ENCODE results near the gene OXNAD1.

DNA sequence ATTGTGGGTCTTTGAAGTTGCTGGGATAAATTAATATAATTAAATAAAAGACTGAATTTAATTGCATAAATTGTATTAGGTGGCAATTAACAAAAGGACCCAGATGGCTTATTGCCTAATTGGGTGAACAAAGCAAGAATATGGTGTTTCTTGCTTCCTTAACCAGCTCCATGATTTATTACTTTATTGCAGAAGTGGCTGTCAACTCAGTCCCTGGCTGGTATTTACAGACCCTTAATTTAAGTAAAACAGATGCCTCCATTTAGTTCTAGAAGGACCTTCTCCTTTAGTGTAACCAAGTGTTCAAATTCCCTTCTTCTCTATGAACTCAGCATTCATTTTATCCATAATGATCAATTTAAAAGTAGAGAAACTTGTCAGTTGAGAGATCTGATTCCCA, 35.3 kb upstream of the OXNAD1 start:
- TF ChIP-seq, protein P1, sequence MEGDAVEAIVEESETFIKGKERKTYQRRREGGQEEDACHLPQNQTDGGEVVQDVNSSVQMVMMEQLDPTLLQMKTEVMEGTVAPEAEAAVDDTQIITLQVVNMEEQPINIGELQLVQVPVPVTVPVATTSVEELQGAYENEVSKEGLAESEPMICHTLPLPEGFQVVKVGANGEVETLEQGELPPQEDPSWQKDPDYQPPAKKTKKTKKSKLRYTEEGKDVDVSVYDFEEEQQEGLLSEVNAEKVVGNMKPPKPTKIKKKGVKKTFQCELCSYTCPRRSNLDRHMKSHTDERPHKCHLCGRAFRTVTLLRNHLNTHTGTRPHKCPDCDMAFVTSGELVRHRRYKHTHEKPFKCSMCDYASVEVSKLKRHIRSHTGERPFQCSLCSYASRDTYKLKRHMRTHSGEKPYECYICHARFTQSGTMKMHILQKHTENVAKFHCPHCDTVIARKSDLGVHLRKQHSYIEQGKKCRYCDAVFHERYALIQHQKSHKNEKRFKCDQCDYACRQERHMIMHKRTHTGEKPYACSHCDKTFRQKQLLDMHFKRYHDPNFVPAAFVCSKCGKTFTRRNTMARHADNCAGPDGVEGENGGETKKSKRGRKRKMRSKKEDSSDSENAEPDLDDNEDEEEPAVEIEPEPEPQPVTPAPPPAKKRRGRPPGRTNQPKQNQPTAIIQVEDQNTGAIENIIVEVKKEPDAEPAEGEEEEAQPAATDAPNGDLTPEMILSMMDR (IDR thresholded peaks at IDR 0.05), result no peak
- TF ChIP-seq EZH2phosphoT487 (IDR thresholded peaks at IDR 0.05) (no peak), EZH2 (IDR thresholded peaks at IDR 0.05) (no peak)
